Neural cell (in vitro differentiated cells): Measurements from ENCODE around the gene INSR. TPM values are rescaled to one million over a fixed set of nuclear protein-coding genes. Genes with fewer than 3 reads are reported as not detected.
"Not testable (repeated sequence)": the region's sequence is repeated elsewhere in the genome, so short reads cannot be mapped to it uniquely, and the experiment has no call there.

Source experiments
- H2AFZ ChIP-seq: fragments of 200-600, 300-800 bp; sonication (generic), shearing (Covaris generic); 2 replicates; pipeline ENCODE4 v1.6.0; 2014; ENCODE audit warnings: low read depth, mild to moderate bottlenecking, antibody characterized with exemption, low read length, moderate library complexity
- H3F3A ChIP-seq: fragments of 200-600 bp; shearing (Covaris generic); 2 replicates; pipeline ENCODE4 v1.6.1; 2016; ENCODE audit warnings: mild to moderate bottlenecking, moderate library complexity, mixed read lengths, antibody characterized with exemption, low read length; ENCODE audit not compliant: insufficient read depth, poor library complexity, severe bottlenecking
- H3K27ac ChIP-seq: fragments of 200-600, 300-800 bp; sonication (generic), shearing (Covaris generic); 2 replicates; pipeline ENCODE4 v1.5.1; 2014; ENCODE audit warnings: mild to moderate bottlenecking, low read length, moderate library complexity
- H3K27me3 ChIP-seq: fragments of 300-800, 200-600 bp; sonication (generic), shearing (Covaris generic); 2 replicates; pipeline ENCODE4 v1.6.0; 2014; ENCODE audit warnings: mild to moderate bottlenecking, low read depth, low read length, moderate library complexity; ENCODE audit not compliant: insufficient read depth
- H3K36me3 ChIP-seq: fragments of 300-800, 200-600 bp; sonication (generic), shearing (Covaris generic); 2 replicates; pipeline ENCODE4 v1.5.1; 2014; ENCODE audit warnings: mild to moderate bottlenecking, antibody characterized with exemption, low read length, moderate library complexity; ENCODE audit not compliant: insufficient read depth
- H3K4me2 ChIP-seq: fragments of 300-800, 200-600 bp; sonication (generic), shearing (Covaris generic); 2 replicates; pipeline ENCODE4 v1.6.0; 2014; ENCODE audit warnings: mild to moderate bottlenecking, low read length
- H3K4me3 ChIP-seq: fragments of 300-800, 200-600 bp; sonication (generic), shearing (Covaris generic); 2 replicates; pipeline ENCODE4 v1.5.1; 2014; ENCODE audit warnings: mild to moderate bottlenecking, low read length, moderate library complexity
- H3K79me2 ChIP-seq: fragments of 200-600 bp; shearing (Covaris generic); replicated peaks from 2 replicates; pipeline ENCODE4 v1.6.0; 2014; ENCODE audit warnings: mild to moderate bottlenecking, low read length, moderate library complexity; ENCODE audit not compliant: insufficient read depth
- H3K9ac ChIP-seq: fragments of 300-800, 200-600 bp; sonication (generic), shearing (Covaris generic); 2 replicates; pipeline ENCODE4 v1.6.1; 2016; ENCODE audit warnings: mild to moderate bottlenecking, low read length, mixed read lengths
- H3K9me2 ChIP-seq: fragments of 200-600 bp; shearing (Covaris generic); 2 replicates; pipeline ENCODE4 v1.6.1; 2016; ENCODE audit warnings: mild to moderate bottlenecking, low read length, mixed read lengths; ENCODE audit not compliant: insufficient read depth
- H3K9me3 ChIP-seq: fragments of 200-600, 300-800 bp; sonication (generic), shearing (Covaris generic); 2 replicates; pipeline ENCODE4 v1.6.1; 2016; ENCODE audit warnings: mild to moderate bottlenecking, mixed run types, low read length, moderate library complexity, mixed read lengths
- H4K20me1 ChIP-seq: fragments of 200-600 bp; shearing (Covaris generic); 2 replicates; pipeline ENCODE4 v1.6.1; 2016; ENCODE audit warnings: mild to moderate bottlenecking, mixed run types; ENCODE audit not compliant: insufficient read depth
- EP300 ChIP-seq: fragments of 450-650 bp; conservative IDR thresholded peaks from 2 replicates; pipeline ENCODE4 v1.6.1; 2014; ENCODE audit warnings: antibody characterized with exemption, mild to moderate bottlenecking, moderate library complexity; ENCODE audit not compliant: poor library complexity, severe bottlenecking
- EZH2 ChIP-seq: fragments of 200-600, 300-800 bp; shearing (Covaris generic), sonication (generic); IDR thresholded peaks from 2 replicates; pipeline ENCODE4 v1.6.1; 2014; ENCODE audit warnings: antibody characterized with exemption, low read length, borderline replicate concordance, mild to moderate bottlenecking; ENCODE audit not compliant: insufficient read depth, poor library complexity, severe bottlenecking
- MXI1 ChIP-seq: fragments of 450-650 bp; conservative IDR thresholded peaks from 2 replicates; pipeline ENCODE4 v1.6.1; 2014; ENCODE audit warnings: antibody characterized with exemption, mild to moderate bottlenecking; ENCODE audit not compliant: poor library complexity, severe bottlenecking
- POLR2AphosphoS5 ChIP-seq: IDR thresholded peaks from 2 replicates; pipeline ENCODE4 v1.6.1; 2012
- RAD21 ChIP-seq: fragments of 450-650 bp; conservative IDR thresholded peaks from 2 replicates; pipeline ENCODE4 v1.6.1; 2014; ENCODE audit warnings: antibody characterized with exemption, mild to moderate bottlenecking, moderate library complexity
- SMC3 ChIP-seq: fragments of 450-650 bp; conservative IDR thresholded peaks from 2 replicates; pipeline ENCODE4 v1.6.1; 2014; ENCODE audit warnings: antibody characterized with exemption, mild to moderate bottlenecking, moderate library complexity; ENCODE audit not compliant: poor library complexity
- TAF1 ChIP-seq: IDR thresholded peaks from 2 replicates; pipeline ENCODE4 v1.6.1; 2012; ENCODE audit warnings: low read depth
- polyA plus RNA-seq: library from polyadenylated mRNA; depleted of rRNA; stranded (reverse); fragments of >200 nt; gene quantifications from 2 replicates; pipeline ENCODE4 v1.2.3, GENCODE V29; 2014
- TF ChIP-seq, protein P1 (sequence below): fragments of 450-650 bp; IDR thresholded peaks from 2 replicates; pipeline ENCODE4 v1.5.1; 2014; ENCODE audit warnings: antibody characterized with exemption, mild to moderate bottlenecking, moderate library complexity; ENCODE audit not compliant: poor library complexity, severe bottlenecking
- TF ChIP-seq, protein P2 (sequence below): IDR thresholded peaks from 2 replicates; pipeline ENCODE4 v1.6.1; 2012; ENCODE audit warnings: borderline replicate concordance

Gene INSR
- polyA plus RNA-seq, 1 donor from 2014 or later: 16.0 TPM

DNA sequence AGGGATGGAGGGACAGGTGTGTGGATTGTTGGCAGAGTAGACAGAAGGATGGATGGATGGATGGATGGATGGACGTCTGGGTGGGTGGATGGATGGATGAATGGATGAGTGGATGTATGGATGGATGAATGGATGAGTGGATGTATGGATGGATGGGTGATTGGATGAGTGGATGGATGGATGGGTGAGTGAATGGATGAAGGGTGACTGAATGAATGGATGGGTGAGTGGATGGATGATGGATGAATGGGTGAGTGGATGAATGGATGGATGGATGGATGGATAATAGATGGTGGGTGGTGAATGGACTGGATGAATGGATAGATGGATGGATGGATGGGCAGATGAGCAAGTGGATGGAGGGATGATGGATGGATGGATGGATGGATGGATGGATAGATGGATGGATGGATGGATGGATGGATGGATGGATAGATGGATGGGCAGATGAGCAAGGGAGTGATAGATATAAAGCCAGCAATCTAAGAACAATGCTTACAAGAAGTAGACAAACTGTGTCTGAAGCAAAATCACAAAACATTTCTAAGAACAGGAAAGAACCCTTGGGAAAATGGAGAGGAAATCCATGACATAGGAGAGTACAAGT lies 65.2 kb downstream of the INSR start:
- no peaks in the 10 kb centered on the region for H3K79me2 ChIP-seq
- no peaks in the 10 kb centered on the region for H4K20me1 ChIP-seq
- H3K27me3 ChIP-seq: no peaks in the 10 kb centered on the region
- H3K4me3 ChIP-seq: no peak overlapping the region
- H3K9ac ChIP-seq: no peak overlapping the region
- no peaks in the 10 kb centered on the region for H3K9me3 ChIP-seq
- TF ChIP-seq EZH2: no peak
- no peaks in the 10 kb centered on the region for H3K9me2 ChIP-seq
- no peak overlapping the region for H3K27ac ChIP-seq
- H2AFZ ChIP-seq: no peak overlapping the region
- no peaks in the 10 kb centered on the region for H3F3A ChIP-seq
- no peaks in the 10 kb centered on the region for H3K36me3 ChIP-seq
- no peak overlapping the region for H3K4me2 ChIP-seq

DNA sequence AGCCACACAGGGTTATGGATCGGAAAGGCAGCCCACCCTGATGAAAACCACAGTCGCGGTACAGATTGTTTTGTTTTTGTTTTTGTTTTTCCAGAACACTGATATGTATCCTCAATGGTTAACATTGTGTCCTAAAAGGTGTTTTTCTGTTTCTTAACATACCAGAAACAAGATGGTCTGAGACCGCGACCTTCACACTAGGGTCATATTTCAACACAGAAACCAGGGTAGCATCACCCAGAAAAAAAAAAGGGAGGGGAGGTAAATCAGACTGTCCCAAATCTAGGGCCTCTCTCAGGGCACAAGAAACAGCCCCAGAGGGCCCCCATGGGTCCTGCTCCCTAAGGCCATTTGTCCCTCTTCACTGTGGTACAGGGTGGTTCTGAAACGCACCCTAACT lies 66.5 kb downstream of the INSR start:
- H3K9me2 ChIP-seq: no peaks in the 10 kb centered on the region
- TF ChIP-seq, protein P1, sequence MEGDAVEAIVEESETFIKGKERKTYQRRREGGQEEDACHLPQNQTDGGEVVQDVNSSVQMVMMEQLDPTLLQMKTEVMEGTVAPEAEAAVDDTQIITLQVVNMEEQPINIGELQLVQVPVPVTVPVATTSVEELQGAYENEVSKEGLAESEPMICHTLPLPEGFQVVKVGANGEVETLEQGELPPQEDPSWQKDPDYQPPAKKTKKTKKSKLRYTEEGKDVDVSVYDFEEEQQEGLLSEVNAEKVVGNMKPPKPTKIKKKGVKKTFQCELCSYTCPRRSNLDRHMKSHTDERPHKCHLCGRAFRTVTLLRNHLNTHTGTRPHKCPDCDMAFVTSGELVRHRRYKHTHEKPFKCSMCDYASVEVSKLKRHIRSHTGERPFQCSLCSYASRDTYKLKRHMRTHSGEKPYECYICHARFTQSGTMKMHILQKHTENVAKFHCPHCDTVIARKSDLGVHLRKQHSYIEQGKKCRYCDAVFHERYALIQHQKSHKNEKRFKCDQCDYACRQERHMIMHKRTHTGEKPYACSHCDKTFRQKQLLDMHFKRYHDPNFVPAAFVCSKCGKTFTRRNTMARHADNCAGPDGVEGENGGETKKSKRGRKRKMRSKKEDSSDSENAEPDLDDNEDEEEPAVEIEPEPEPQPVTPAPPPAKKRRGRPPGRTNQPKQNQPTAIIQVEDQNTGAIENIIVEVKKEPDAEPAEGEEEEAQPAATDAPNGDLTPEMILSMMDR: no peak
- TF ChIP-seq EP300 (no peak), EZH2 (no peak), TAF1 (no peak), SMC3 (no peak), RAD21 (no peak), POLR2AphosphoS5 (no peak), MXI1 (no peak)
- TF ChIP-seq, protein P2, sequence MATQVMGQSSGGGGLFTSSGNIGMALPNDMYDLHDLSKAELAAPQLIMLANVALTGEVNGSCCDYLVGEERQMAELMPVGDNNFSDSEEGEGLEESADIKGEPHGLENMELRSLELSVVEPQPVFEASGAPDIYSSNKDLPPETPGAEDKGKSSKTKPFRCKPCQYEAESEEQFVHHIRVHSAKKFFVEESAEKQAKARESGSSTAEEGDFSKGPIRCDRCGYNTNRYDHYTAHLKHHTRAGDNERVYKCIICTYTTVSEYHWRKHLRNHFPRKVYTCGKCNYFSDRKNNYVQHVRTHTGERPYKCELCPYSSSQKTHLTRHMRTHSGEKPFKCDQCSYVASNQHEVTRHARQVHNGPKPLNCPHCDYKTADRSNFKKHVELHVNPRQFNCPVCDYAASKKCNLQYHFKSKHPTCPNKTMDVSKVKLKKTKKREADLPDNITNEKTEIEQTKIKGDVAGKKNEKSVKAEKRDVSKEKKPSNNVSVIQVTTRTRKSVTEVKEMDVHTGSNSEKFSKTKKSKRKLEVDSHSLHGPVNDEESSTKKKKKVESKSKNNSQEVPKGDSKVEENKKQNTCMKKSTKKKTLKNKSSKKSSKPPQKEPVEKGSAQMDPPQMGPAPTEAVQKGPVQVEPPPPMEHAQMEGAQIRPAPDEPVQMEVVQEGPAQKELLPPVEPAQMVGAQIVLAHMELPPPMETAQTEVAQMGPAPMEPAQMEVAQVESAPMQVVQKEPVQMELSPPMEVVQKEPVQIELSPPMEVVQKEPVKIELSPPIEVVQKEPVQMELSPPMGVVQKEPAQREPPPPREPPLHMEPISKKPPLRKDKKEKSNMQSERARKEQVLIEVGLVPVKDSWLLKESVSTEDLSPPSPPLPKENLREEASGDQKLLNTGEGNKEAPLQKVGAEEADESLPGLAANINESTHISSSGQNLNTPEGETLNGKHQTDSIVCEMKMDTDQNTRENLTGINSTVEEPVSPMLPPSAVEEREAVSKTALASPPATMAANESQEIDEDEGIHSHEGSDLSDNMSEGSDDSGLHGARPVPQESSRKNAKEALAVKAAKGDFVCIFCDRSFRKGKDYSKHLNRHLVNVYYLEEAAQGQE: no peak
- no peak overlapping the region for H3K9ac ChIP-seq
- no peak overlapping the region for H3K27ac ChIP-seq
- H3K36me3 ChIP-seq: no peaks in the 10 kb centered on the region
- no peaks in the 10 kb centered on the region for H3K9me3 ChIP-seq
- H4K20me1 ChIP-seq: no peaks in the 10 kb centered on the region
- H3K79me2 ChIP-seq: no peaks in the 10 kb centered on the region
- no peak overlapping the region for H3K4me3 ChIP-seq
- H3F3A ChIP-seq: no peaks in the 10 kb centered on the region
- H3K4me2 ChIP-seq: no peak overlapping the region
- H2AFZ ChIP-seq: no peak overlapping the region
- no peaks in the 10 kb centered on the region for H3K27me3 ChIP-seq

DNA sequence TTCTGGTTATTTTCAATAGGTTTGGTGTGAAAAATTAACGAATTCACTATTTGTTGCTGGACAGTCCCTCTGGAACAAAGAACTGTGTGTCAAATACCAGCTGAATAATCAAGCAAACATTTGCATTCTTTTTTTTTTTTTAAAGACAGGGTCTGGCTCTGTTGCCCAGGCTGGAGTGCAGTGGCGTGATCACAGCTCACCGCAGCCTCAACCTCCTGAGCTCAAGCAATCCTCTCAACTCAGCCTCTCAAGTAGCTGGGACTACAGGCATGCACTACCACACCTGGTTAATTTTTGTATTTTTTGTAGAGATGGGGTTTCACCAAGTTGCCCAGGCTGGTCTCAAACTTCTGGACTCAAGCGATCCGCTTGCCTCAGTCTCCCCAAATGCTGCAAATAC lies 67.1 kb downstream of the INSR start:
- not testable (repeated sequence) for H4K20me1 ChIP-seq, H3K9me2 ChIP-seq, H3K4me2 ChIP-seq, H3K27me3 ChIP-seq, H3K79me2 ChIP-seq, H3F3A ChIP-seq, H3K9ac ChIP-seq, H3K4me3 ChIP-seq, H3K36me3 ChIP-seq, H3K9me3 ChIP-seq, H3K27ac ChIP-seq, H2AFZ ChIP-seq
